Activated T-helper 1 cell treated with anti-CD3 and anti-CD28 coated beads, Interleukin-2, amount 50 U/mL, for 16 hours (primary cell): ENCODE data around the gene BPIFA3.

ENCODE experiments used
- DNase-seq, 2 donors: peaks; one replicate each; pipeline ENCODE4 v3.0.0-alpha.2; 2020; ENCODE audit warnings: low read depth in 1 of 2, low spot score in 1 of 2

Gene BPIFA3

DNA sequence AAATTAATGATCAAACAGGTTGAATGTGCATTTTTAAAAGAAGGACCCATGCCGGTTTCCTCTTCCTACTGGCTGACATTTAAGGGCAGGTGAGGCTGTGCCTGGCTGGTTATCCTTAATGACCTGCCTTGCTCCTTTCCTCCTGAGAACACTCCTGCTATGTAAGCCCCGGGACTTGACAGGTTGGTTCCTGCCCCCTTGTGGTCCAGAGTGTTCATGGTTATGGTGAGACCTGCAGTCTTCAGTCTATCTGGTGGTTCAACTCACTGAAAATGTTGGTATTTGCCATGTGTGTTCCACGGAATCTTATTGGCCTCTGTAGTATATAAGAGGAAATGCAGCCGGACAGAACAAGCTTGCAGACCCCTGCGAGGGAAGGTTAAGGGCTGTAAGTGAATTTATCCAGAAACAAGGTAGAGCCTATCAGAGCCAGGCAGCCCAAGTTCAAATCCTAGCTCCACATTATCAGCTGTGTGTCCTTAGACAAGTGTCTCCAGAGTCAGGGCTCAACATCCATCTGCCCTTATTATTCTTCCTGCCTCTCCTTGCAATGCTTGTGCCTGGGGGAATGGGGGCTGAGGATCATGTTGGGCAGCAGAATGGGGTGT is 5.2 kb upstream of the BPIFA3 start:
- DNase-seq = no peak

DNA sequence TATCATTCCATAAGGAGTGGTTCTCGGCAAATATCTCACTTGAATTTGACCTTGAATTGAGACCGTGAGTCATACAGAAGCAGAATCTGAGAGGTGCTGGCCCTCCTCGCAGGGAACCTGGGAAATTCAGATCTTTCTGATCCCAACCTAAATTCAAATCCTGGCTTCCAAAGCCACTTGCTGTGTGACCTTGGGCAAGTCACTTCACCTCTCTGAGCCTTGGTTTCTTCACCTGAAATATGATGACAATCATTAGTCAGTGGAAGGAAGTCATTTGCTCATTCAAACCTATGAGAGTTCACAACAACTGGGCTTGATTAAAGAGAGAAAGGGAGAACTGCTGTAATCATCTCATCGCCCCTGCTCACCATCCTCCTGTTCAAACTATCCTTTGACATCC is 7.2 kb downstream of the BPIFA3 start:
- DNase-seq = no peak

DNA sequence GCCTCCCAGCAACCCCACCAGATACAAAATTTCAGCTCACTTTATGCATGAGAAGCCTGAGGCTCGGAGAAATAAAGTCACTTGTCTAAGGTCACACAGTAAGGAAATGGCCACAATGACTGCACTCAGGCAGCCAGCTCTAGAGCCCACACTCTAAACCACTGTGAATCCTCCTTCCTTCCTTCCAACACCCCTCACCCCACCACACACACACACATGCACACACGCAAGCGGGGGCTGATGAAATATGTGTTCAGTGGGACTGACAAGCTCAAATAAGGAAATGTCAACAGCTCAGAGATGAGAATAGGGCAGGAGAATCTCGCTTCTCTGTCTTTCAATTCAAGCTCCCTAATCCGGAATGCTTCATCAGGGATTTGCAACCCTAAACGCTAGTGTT is 12.7 kb downstream of the BPIFA3 start:
- DNase-seq = no peak

DNA sequence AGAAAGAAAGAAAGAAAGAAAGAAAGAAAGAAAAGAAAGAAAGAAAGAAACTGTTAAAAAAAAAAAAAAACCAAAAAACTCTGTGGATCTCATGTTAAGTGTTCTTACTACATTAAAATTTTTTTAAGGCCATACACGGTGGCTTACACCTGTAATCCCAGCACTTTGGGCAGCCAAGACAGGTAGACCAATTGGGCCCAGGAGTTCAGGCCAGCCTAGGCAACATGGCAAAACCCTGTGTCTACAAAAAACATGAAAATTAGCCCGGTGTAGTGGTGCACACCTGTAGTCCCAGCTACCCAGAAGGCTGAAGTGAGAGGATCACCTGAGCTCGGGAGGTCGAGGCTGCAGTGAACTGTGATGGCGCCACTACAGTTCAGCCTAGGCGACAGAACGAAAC is 14.1 kb downstream of the BPIFA3 start:
- DNase-seq = no peak

DNA sequence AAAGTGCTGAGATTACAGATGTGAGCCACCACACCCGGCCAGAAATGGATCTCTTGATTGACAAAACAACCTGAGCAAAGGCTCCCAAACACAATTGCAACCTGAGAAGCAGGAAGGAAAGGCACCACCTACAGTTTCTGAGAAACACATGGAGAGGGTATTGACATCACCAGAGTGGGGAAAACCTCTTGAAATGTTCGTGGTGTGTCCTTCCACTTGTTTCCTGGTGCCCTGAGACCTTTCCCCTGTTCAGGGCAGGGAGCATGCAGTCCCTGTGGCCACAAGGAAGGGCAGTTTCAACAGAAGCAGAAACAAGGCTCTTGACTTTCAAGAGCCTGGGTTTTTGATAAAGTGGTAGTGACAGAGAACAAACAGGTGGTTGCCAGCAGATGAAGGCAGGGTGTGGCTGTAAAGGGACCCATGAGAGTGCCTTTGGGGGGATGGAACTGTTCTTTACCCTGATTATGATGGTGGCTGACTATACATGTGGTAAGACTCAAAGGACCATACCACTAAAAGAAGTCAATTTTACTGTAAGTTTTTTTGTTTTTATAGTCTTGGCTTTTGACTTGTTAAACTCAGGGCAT is 15.4 kb downstream of the BPIFA3 start:
- DNase-seq = no peak

DNA sequence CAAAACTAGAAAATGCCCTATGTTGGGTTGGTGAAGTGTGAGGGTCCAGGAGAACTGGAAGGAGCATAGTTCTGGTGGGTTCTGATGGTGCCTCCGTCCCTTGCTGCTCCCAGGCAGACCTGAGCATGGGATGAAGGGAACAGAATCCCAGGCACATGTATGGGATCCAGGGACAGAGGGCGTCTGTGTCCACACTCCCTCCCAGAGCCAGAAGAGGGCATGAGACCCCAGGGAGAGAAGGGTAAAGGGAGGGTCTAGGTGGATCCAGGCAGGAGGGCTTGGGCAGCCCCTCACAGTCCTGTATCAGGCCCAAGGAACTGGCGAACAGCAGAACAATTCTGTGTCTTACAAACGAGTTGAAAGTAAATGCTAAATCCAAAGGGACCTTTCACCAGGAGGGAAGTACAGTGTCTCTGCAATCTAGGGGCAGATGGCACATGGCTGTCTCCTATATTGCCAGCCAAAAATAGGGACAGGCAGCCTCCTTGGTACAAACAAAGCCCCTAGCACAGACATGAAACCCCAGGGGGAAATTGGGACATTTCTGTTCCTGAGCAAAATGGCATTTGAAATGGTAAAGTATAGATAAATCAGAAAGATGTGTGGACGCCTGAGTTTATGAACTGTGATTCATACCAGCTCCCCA is 16.1 kb downstream of the BPIFA3 start:
- DNase-seq = no peak

DNA sequence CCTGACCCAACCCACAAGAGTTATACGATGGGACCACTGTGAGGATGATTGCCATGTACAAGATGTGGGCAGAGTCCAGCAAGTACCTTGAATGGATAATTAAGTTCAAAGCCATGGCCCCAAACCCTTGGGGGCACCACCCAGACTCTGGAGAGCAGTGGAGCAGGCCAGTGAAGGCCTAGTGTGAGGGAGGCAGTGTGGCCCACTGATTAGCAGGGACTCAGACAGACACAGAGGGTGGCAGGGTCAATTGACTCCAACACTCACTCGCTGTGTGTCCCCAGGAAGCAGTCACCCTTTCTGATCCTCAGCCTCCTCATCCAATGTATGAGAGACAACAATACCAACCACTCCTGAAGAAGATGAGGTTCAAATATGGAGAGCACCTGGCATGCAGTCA is 16.9 kb downstream of the BPIFA3 start:
- no peak for DNase-seq

DNA sequence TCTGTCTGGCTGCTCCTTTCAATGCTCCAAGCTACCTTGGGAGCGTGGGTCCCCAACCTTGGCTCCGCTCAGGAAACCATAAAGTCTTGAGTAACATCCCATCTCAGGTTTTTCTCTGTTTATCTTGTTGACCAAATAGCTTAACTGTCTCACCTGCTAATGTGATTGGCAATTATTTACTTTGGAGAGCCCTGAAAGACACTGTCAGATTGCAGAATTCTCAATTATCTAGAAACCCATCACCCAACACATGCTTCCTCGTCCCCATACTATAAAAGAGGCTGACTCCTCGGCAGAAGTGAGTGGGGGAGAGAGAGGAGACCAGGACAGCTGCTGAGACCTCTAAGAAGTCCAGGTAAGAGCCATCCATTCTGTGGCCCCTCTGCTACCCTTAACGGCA is 18.5 kb downstream of the BPIFA3 start, which contains the start of gene BPIFA1:
Gene BPIFA1, plus strand, starts transcription at position 301 of the 400 bp plus-strand sequence. CDS start 1,716 bp downstream, outside the sequence.
- DNase-seq = no peak

DNA sequence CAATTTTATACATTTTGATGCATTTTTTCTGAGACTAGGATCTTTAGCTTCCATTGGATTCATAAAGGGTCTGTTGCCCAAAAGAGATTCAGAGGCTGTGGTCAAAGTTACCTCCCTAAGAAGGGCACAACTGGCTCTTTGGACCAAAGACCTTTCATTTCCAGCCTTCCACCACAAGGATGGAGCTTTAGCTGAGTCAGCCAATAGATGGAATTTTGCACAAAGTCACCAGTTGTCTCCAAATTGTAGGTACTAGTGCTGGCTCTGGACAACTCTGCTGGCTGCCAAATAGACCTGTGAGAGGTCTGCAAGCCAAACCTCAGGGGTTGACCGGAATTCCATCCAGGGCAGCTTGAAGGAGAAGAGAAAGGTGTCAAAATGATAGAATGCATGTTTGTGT is 19.2 kb downstream of the BPIFA3 start:
- no peak for DNase-seq

DNA sequence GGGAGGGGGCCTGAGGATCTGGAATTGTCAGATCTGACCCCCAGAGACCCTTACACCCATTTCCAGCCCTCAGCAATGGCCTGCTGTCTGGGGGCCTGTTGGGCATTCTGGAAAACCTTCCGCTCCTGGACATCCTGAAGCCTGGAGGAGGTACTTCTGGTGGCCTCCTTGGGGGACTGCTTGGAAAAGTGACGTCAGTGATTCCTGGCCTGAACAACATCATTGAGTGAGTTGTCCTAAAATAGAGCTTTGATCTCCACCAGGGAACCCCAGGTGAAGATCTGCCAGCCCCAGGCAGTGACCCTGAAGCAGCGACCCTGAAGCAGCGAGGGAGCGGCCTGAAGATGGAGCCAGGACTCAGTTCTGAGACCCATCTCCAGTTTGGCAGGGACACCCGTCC is 20.8 kb downstream of the BPIFA3 start:
- no peak for DNase-seq

DNA sequence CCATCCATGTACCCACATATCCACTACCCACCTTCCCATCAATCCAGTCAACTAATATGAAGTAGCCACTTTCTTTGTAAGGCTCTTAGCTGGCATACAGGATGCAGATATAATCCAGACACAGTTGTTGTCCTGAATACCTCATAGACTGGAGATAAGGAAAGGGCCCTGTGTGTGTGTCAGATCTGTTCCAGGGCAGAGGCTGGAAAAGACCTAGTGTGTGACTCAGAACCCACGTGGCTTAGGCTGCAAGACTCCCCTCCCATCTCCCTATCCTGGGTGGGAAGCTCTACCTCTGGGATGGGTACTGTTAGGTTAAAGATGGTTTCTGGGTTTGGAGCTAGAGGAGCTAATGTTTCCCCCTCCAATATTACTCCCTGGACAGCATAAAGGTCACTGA is 22.3 kb downstream of the BPIFA3 start:
- no peak for DNase-seq

DNA sequence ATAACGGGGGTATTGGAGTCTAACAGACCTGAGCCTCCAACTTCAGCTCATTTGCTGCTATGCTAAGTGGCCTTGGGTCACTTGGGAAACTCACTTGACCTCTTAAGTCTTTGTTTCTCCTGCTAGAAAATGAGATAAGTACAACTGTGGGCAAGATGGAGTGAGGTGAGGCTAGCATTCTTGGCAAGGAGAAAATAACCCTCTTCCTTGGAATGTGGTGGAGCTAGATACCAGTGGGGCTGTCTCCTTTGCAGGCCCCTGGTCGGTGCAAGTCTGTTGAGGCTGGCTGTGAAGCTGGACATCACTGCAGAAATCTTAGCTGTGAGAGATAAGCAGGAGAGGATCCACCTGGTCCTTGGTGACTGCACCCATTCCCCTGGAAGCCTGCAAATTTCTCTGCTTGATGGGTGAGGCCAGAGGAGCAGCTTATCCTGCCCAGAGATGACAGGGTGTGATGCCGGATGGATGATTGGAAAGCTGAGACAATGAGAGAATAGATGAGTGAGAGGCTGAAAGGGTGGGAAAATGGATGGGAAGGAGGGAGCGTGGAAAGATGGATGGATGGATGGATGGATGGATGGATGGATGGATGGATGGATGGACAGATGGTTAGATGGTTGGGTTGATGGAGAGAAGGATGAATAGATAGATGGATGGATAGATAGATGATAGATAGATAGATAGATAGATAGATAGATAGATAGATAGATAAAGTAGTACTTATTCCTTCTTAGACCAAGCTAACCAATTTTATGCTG is 23.0 kb downstream of the BPIFA3 start:
- DNase-seq = no peak

DNA sequence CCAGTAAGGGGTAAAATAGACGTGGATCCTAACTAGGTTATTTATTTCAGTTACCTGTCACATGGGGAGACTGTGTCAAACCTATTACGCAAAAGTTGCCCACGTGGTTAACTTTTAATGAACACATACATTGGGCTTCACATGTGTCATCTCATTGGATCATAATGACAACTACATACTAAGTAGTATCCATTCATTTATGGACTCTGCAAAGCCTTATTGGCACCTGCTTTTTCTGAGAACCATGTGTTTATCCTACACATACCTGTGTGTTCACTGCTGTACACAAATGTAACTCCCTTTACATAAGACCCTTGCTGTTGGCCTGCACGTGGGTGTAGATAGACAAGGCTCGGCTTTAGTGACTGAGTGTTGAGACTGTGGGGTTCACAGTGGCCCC is 23.8 kb downstream of the BPIFA3 start:
- no peak for DNase-seq

DNA sequence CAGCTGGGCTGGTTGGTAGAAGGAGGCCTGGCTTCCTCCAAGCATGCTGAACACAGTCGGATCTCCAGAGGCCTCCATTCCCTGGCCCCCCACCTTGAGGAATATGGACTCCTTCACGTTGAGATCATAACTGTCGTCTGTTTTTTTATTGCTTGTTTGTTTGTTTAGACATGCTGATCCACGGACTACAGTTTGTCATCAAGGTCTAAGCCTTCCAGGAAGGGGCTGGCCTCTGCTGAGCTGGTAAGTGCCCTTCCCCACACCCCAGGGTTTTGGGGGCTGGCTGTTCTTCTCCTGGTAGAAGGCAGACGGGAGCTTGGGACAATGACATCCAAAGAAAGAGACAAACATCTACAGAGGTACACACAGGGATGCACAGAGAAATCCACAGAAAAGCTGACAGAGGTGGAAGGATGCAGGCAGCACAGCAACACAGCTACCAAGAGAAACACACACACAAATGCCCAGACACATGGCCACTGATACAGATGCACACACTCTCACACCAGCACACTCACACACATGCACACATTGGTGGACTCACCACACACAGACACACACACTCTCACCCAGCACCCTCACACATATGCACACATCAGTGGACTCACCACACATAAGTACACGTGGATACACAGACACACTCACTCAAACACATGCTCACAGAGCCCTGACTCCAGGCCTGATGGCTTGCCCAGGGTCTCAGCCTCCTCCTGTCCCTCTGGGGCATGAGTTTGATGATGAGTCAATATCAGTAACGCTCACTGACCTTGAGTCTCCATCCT is 25.4 kb downstream of the BPIFA3 start:
- no peak for DNase-seq

DNA sequence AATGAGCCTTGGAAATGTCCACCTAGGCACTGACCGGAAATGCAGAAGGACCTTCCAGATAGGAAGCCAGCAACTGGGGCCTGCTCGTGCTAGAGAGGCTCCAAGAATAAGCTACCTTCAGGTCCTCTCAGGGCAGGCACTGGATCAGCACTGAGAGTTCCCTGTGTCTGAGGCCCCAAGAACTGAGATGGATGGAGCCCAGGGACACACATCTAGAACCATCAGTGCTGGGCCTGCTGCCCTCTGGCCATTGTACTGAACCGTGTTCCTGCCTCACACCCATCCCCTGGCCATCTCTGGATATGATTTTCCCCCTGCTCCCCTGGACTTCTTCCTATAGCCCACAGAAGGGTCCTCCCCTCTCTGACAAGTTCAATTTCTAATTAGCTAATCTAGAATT is 28.9 kb downstream of the BPIFA3 start:
- no peak for DNase-seq

DNA sequence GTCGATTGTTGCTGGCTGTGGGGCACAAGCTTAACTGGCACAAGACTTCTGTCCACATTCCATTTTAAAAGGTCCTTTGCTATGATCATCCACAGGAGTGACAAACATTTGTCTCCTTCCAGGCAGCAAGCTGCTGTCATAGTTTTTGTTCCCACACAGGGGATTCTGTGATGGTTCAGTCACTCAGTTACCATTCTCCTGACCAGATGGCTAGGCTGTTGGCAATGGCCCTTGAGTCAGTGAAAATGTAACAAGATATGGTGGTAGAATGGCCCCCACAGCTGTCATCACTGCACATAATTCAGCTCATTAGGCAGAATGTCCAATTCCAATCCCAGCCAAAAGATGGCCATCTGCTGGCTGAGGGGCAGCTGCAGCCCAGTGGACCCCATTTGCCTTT is 32.3 kb downstream of the BPIFA3 start:
- no peak for DNase-seq

DNA sequence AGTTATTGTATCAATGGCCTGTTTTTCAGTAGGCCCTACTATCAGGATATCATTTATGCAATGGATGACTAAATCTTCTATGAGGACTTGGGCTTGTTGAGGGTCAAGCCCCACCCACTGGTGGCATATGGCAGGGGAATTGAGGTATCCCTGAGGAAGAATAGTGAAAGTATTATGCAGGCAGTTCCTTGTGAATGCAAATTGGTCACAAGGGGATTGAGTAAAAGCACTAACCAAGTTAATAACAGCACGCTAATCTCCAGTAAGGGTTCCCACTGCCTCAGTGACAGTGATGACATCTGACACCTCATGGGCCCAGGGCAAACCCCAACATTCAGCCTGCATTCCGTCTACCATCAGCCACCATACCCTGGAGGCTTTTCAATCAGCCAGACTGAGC is 33.5 kb downstream of the BPIFA3 start:
- no peak for DNase-seq

DNA sequence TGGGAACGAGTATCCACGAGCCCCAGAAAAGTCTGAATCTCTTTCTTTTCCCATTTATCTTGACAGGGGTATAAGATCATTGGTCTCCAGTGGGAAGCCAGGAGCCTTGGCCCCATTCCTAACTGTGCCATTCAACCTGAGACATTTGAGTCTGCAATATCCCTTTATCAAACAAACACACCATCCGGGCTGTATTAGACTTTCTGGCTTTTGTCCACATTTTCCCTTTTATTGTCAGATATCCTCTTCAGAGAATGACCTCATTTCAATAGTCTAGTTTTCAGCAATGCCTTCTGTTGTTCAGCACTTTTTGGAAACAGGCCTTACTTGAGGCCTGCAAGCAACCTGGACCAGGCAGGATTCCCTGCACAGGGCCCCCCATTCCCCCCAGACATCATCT is 34.3 kb downstream of the BPIFA3 start:
- no peak for DNase-seq

DNA sequence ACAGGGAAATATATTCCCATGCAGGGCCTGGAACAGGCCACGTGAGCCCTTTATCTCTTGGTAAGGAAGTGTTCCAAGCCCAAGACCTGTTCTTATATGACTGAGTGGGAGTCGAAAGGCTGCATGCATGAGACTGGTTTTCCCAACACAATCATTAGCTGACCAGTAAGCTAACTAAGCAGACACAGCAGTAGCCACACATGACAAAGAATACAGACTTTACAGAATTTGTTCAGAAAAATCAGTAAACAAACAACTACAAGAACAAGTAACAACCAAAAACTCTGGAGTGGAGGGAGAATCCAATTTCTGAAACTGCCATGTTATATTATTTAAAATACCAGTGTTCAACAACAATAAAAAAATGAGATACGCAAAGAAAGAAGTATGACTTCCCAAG is 35.3 kb downstream of the BPIFA3 start:
- no peak for DNase-seq

DNA sequence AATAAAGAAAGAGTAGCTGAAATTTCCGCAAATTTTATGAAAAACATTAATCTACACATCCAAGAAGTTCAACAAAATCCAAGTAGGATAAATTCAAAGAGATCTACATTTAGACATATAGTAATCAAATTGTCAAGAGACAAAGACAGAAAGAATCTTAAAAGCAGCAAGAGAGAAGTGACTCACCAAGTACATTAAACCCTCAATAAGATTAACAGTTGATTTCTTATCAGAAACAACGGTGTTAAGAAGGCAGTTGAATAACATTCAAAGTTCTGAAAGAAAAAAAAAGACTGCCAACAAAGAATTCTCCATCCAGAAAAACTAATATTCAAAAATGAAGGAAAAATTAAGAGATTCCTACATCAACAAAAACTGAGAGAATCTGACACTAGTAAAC is 37.9 kb downstream of the BPIFA3 start:
- DNase-seq = no peak

DNA sequence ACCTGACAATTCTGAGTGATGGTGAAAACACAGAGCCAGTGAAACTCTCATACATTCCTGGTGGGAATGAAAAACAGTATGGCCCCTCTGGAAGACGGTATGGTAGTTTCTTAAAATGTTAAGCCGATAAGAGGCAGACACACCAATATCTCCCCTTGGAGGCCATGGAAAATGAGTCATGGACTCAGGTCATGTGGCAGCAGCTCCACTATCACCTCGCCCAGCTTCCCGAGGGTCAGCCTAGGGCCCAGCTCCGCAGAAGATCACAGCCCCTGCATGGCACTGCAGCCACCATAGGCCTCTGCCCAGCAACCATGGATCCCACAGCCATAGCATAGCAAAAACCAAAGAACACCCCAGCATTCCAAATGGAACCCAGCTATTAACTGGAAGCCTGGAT is 40.1 kb downstream of the BPIFA3 start:
- no peak for DNase-seq
